Uterus (tissue), 4 donors: ENCODE results near the gene C19orf73. TPM values are rescaled to one million over a fixed set of nuclear protein-coding genes. Genes with fewer than 3 reads are reported as not detected.

Experiments used
- DNase-seq, 2 donors: peaks; one replicate each; pipeline ENCODE4 v3.0.0-alpha.2; 2019 to 2020
- H3K27ac ChIP-seq, 2 donors: fragments of 200-600 bp; sonication (generic); 1 replicate in 1 of 2; 2 replicates in 1 of 2; pipeline ENCODE4 v1.5.1; 2016 to 2018
- H3K27me3 ChIP-seq, 2 donors: fragments of 200-600 bp; sonication (generic); one replicate each; pipeline ENCODE4 v1.5.1; 2018 to 2019; ENCODE audit warnings: control low read depth in 1 of 2
- H3K36me3 ChIP-seq, 2 donors: fragments of 200-600 bp; sonication (generic); one replicate each; pipeline ENCODE4 v1.5.1; 2019; ENCODE audit warnings: control low read depth in 1 of 2
- H3K4me1 ChIP-seq, 2 donors: fragments of 200-600 bp; sonication (generic); one replicate each; pipeline ENCODE4 v1.5.1; 2018 to 2019; ENCODE audit warnings: control low read depth in 1 of 2
- H3K4me3 ChIP-seq, 2 donors: fragments of 200-600 bp; sonication (generic); 1 replicate in 1 of 2; 2 replicates in 1 of 2; pipeline ENCODE4 v1.5.1; 2018 to 2019; ENCODE audit warnings: mild to moderate bottlenecking in 1 of 2
- H3K9me3 ChIP-seq, 2 donors: fragments of 200-600 bp; sonication (generic); one replicate each; pipeline ENCODE4 v1.5.1; 2019; ENCODE audit warnings: control low read depth in 1 of 2
- CTCF ChIP-seq, 4 experiments: fragments of 200-600 bp in 2 of 4; fragments of 450-650 bp in 2 of 4; sonication (generic) in 2 of 4; IDR thresholded peaks; one replicate each; pipeline ENCODE4 v1.5.1; 2016 to 2019; ENCODE audit warnings: antibody characterized with exemption in 4 of 4, mild to moderate bottlenecking in 2 of 4, moderate library complexity in 1 of 4
- POLR2A ChIP-seq, 2 donors: fragments of 450-650 bp; IDR thresholded peaks; one replicate each; pipeline ENCODE4 v1.6.1; 2016; ENCODE audit warnings: antibody characterized with exemption in 2 of 2, mild to moderate bottlenecking in 1 of 2, moderate library complexity in 1 of 2
- intact Hi-C: fragments of 100-400 bp; cut with DNase I; formaldehyde crosslinking; loops from one replicate; pipeline ENCODE4 v1.15.1; 2023; ENCODE audit warnings: low total_unique reads
- total RNA-seq, 4 donors: library from RNA; depleted of rRNA in 3 of 4; stranded (reverse); fragments of >200 nt in 3 of 4; gene quantifications; one replicate each; pipeline versions ENCODE4 v1.1.0 to v1.2.4, GENCODE V29; 2014 to 2023
- donor health status: DM: yes; HTN: yes; CAD: no.

C19orf73 gene
- total RNA-seq, 4 donors from 2014 or later = not detected

- intact Hi-C loops = no loop called here
- no peaks in the 10 kb centered on the region for H3K9me3 ChIP-seq
- TF ChIP-seq CTCF (IDR thresholded peaks at IDR 0.05) (no peak), POLR2A (IDR thresholded peaks at IDR 0.05) (no peak)
- no peaks in the 10 kb centered on the region for H3K4me1 ChIP-seq
- peak overlapping the region; percentile 57 to 59 for H3K27ac ChIP-seq
- no peaks in the 10 kb centered on the region for H3K27me3 ChIP-seq
- H3K4me3 ChIP-seq = no peak overlapping the region
- H3K36me3 ChIP-seq = no peaks in the 10 kb centered on the region
- no peak for DNase-seq
Measured at GRCh38 chr19:49155820-49156346, 36.9 kb upstream of the C19orf73 start.

GRCh38 chr19:49155005-49155819 is 36.3 kb upstream of the C19orf73 start, which contains the start of gene HRC:
TSS of gene HRC (minus strand) at chr19:49155396. CDS start at chr19:49155237, 159 bp downstream.
- no peak for TF ChIP-seq CTCF (IDR thresholded peaks at IDR 0.05)
- peak in 1 of 2 donors; percentile 21 for TF ChIP-seq POLR2A (IDR thresholded peaks at IDR 0.05)
- no peaks in the 10 kb centered on the region for H3K27me3 ChIP-seq
- no peak for DNase-seq
- no peaks in the 10 kb centered on the region for H3K4me1 ChIP-seq
- H3K27ac ChIP-seq = peak within 1 kb of the TSS; percentile 57 to 59
- no peak within 1 kb of the TSS for H3K4me3 ChIP-seq
- H3K36me3 ChIP-seq = no peaks in the 10 kb centered on the region
- no peaks in the 10 kb centered on the region for H3K9me3 ChIP-seq
- intact Hi-C loops = no loop called here

GRCh38 chr19:49154279-49154678 is 35.3 kb upstream of the C19orf73 start:
- intact Hi-C loops = no loop called here
- Histone ChIP-seq H3K27me3 (no peaks in the 10 kb centered on the region), H3K4me1 (no peaks in the 10 kb centered on the region), H3K36me3 (no peaks in the 10 kb centered on the region), H3K9me3 (no peaks in the 10 kb centered on the region), H3K4me3 (no peak overlapping the region), H3K27ac (no peak overlapping the region)
- DNase-seq = no peak
- TF ChIP-seq CTCF (IDR thresholded peaks at IDR 0.05) (no peak), POLR2A (IDR thresholded peaks at IDR 0.05) (no peak)

- TF ChIP-seq CTCF (IDR thresholded peaks at IDR 0.05) (no peak), POLR2A (IDR thresholded peaks at IDR 0.05) (no peak)
- Histone ChIP-seq H3K4me1 (peaks cover 0 to 9% of the 10 kb centered on the region in 2 donors), H3K27me3 (no peaks in the 10 kb centered on the region), H3K4me3 (no peak overlapping the region), H3K36me3 (no peaks in the 10 kb centered on the region), H3K9me3 (no peaks in the 10 kb centered on the region), H3K27ac (no peak overlapping the region)
- no peak for DNase-seq
- intact Hi-C loops = no loop called here
Measured at GRCh38 chr19:49153167-49153809, 34.3 kb upstream of the C19orf73 start.

- Histone ChIP-seq H3K27ac (peak overlapping the region in 1 of 2 donors; percentile 86), H3K9me3 (no peaks in the 10 kb centered on the region), H3K4me3 (no peak overlapping the region), H3K36me3 (no peaks in the 10 kb centered on the region), H3K4me1 (peaks cover 0 to 11% of the 10 kb centered on the region in 2 donors), H3K27me3 (no peaks in the 10 kb centered on the region)
- TF ChIP-seq POLR2A (IDR thresholded peaks at IDR 0.05) (no peak), CTCF (IDR thresholded peaks at IDR 0.05) (no peak)
- intact Hi-C loops = no loop called here
- DNase-seq = no peak
Measured at GRCh38 chr19:49152119-49152550, 33.2 kb upstream of the C19orf73 start.
